Activated naive CD4-positive, alpha-beta T cell treated with anti-CD3 and anti-CD28 coated beads, Interleukin-2, amount 50 U/mL, for 16 hours (primary cell): ENCODE results near the gene VENTX.
"Not testable (repeated sequence)": the region's sequence is repeated elsewhere in the genome, so short reads cannot be mapped to it uniquely, and the experiment has no call there.

Source experiments
- DNase-seq: peaks from one replicate; pipeline ENCODE4 v3.0.0-alpha.2; 2020

VENTX gene

DNA sequence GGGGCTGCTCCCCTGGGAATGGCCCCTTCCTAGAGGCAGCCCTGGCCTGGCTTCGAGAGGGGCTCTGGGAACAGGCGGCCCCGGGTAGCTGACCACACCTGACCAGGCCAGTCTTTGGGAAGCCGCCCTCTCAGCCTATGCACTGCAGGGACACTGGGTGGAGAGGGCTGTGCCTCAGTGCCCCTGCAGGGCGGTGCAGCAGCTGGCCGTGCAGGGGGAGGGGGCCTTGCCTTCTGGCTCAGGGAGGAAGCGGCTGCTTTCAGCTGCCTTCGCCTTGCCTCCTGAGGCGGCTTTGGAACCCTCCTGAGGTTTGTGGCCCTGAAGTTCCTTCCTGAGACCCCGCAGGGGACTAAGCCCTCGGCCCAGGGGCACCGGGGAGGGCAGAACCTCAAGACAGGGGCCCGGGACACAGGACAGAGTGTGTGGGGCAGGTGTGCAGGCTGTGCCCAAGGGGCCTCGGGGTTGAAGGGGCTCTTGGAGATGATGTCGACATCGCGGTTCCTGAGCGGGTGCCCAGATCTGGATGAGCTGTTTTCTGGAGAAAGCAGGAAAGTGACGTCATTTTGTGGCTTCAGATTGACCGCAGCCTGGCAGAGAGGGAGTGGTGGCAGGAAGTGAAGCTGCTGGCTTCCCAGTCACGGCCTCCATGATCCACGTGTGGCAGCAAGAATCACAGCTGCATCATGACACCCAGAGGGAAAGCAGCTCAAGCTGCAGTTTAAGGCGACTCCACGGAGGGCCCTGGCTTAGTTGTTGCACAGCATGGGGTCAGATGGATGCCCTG, 21.4 kb downstream of the VENTX start:
- peak; percentile 71 for DNase-seq

DNA sequence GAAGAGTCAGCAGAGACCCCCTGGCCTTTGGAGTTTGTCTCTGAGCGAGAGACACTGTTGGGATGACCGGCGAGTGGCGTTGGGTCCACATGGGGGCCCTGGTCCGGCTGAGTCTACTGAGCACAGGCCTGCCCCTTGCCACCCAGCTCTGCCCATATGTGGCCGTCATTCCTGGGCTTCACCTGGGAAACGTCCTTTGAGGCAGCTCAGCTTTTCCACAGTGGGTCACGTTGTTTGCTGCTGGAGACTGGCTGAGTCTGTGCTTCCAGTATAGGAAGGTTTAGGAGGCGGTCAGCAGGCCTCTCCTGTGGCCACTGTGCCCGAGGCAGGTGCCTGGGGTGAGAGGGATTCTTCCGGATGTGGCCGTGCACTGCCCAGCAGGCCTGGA, 21.9 kb downstream of the VENTX start:
- no peak for DNase-seq

DNA sequence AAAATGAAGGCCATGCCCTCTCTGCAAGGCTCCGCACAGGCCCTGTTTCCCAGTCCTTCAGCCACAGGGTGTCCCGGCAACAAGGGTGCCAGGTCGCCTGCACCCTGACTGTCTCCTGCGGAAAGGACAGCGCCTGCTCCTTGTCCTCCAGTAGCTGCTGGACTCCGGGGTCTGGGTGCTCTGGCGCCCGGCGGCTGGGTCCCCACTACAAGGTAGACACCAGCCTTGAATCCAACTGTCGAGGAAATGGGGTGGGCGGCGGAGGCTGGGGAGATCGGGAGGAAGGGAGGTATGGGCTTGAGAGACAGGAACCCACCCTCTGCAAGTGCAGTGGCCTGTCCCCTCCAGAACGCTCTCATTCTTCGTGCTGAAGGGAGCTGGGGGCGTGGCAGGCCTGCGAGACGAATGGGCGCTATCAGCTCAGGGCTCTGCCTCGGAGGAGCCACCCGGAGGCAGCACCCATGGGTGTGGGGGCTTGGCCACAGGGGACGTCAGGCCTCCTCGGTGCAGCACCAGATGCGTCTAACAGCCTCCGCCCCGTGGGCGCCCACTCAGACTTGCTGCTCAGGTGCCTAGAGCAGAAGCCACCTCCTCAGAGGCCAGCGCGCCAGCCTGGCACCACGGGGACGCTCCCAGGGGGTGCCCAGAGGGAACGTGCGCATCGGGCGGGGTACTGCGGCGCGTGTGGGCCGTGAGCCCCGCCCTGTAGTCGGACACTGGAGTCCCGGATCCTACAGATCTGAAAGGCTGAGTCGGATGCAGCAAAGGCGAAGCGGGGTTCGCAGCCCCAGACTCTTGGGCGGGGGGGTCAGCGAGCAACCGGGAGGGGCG, 23.5 kb downstream of the VENTX start:
- peak; percentile 62 for DNase-seq

DNA sequence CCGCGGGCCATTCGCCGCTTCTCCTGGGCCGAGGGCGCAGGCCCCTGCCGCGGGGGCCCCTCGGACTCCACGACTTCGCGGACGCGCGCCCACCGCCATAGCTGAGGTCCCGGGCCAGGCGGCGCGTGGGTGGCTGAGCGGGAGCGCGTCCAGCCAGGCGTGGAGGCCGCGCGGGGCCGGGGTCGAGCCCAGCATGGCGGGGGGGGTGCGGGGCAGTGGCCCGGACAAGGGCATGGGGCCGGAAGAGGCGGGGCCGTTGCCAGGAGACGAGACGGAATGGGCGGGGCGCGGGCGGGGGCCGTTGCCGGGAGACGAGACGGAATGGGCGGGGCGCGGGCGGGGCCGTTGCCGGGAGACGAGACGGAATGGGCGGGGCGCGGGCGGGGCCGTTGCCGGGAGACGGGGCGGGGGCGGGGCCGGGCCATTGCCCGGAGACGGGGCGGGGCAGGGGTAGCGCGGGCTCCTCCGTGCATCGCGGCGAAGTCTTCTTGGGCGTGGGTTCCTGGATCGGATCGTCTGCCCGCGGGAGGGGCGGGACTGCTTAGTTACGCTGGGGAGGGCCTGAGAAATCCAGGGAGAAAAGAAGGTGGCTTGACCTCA, 24.2 kb downstream of the VENTX start:
- peak; percentile 82 for DNase-seq

DNA sequence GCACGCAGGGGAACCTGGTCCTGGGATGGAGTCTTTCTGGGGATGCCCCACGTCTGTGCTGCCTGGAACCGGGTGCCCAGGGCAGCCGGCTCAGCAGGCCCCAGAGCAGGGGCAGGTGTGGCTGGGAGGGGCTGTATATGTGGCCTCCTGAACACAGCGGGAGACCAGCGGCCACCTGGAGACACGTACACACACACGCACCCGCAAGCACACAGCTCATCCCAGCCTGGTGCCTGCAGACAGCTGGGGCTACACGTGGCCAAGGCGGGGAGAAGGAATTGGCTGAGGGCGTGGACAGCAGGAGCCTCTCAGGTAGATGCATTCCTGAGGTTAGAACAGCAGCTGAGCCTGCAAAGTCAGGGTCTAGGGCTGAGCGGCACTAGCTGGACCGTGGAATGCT, 25.0 kb downstream of the VENTX start:
- no peak for DNase-seq

DNA sequence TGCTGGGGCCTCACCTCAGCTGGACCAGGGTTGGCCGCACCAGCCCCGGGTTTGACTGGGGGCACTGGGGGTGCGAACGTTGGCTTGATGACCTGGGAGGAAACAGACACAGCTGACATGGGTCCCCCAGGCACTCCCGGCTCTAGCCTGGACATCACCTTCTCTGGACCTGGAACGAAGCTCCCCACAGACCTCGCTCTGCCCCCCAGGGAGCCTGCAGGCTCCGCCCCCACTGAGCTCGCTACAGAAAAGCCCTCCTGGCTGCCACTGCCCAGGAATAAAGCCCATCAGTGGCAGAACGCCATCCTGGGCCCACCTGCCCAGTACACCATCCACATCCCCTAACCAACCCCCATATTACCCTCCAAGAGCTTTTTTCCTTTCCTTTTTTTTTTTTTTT, 26.0 kb downstream of the VENTX start:
- no peak for DNase-seq

DNA sequence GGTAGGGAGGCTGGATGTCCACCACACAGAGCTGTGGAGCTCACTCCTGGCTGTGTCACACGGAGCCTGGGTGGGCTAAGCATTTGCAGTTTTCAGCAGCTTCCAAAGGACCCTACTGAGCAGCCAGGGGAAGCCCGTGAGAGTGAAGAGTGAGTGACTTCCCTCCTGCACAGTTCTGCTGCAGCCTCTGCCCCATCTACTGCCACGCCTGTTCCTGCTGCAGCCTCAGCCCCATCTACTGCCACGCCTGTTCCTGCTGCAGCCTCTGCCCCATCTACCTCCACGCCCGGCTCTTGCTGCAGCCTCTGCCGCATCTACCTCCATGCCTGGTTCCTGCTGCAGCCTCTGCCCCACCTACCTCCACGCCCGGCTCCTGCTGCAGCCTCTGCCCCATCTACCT, 26.8 kb downstream of the VENTX start:
- DNase-seq = no peak

DNA sequence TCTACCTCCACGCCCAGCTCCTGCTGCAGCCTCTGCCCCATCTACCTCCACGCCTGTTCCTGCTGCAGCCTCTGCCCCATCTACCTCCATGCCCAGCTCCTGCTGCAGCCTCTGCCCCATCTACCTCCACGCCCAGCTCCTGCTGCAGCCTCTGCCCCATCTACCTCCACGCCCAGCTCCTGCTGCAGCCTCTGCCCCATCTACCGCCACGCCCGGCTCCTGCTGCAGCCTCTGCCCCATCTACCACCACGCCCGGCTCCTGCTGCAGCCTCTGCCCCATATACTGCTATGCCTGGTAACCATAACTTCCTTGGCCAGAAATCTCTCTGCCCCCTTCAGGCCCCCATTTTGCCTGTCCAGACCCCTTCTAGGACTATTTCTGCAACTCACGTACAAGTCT, 27.4 kb downstream of the VENTX start:
- DNase-seq = not testable (repeated sequence)

DNA sequence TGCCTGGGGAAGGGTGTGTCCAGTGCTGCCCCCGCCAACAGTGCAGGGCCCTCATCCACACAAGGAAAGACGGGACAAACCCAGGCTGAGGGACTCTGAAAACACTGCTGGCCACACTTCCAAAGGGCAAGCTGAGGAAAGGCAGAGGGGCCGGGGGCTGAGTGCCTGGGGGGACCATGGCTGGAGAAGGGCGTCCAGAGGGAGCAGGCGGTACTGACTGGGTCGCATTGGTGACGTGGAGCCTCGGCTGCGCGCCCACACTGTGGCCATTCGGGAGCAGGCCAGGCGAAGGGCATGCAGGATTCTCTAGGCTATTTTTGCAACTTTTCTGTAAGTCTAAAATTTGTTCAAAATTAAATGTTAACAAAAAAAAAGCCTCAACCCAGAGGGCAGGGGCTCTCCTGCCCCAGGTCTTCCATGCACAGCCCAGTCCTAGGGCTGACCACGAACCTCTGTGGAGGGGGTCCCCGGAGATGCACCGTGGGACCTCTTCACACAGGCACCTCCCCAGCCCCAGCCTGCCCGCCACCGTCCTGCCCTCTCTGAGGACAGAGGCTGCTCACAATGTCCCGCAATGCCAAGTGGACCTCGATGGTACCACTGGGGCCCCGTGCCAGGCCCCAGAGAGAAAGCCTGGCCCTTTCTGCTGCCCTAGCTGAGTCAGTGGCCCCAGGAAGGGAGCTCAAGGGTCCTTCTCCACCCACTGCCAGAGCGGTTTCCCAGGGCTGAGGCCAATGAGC, 28.6 kb downstream of the VENTX start:
- DNase-seq = no peak

DNA sequence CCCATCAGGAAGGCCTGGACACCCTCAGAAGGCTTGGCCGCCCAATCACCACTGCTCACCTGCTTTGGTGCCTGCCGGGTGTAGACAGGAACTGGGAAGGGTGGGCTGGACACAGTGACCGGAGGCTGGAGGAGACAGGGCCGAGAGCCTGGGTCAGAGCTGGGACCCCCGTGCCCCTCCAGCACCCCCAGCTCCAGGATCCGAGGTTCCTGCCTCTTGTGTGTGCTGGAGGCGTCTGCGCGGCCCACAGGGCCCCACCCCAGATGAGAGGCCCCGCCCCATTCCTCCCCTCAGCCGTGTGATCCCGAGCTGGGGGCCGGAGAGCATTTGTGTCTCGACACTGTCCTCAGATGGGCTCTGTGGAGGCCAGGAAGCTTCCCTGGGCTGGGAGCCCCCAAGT, 29.6 kb downstream of the VENTX start:
- no peak for DNase-seq

DNA sequence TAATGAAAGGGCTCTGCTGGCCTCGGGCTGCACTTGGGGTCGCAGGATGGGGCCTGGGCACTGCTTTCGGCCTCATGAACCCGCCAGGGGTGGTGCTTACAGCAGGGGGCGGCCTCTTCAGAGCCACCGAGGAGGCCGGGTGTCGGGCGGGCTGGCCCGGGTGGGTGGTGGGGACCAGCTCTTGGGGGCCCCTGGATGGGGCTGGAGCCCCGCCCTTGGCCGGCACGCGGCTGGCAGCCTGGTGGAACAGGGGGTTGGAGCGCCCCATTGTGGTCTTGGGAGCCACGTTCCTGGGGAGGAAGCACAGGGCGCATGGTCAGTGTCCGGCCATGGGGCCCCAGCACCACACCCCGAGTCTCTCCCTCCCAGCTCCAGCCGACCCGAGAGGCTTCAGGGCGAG, 30.2 kb downstream of the VENTX start:
- DNase-seq = no peak

DNA sequence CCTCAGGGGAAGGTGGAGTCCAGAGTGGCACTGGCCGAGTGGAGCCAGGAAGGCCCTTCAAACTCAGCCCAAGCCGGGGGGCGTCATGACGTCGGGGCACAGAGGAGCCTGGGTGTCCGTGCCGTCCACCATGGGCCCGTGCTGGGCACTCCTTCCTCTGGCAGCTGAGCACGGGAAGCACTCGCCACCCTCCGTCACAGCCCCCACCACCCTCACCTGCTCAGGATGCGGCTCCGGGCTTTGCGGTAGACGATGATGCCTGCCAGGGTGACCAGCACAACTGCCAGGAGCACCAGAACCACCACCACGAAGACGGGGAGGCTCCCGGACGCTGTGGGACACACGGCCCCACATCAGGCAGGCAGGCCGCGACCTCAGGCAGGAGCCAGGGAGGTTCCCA, 30.9 kb downstream of the VENTX start:
- DNase-seq = no peak

DNA sequence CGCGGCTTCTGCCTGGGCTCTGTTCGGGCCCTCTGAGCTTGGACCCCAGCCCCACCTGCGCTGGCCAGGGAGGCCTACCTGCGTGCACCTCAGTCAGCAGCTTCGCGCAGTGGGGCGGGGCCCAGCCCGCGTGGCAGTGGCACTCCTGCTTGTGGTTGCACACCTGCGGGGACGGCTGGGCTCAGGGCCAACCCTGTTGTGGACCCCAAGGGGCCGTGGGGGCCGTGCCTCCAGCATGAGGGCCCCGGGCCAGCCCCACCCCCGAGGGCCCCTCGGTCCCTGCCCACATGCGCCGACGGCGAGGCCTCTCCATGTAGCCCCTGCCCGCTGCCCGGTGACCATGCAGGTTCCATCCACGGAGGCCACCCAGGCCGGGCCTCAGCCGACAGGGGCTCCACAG, 31.7 kb downstream of the VENTX start:
- no peak for DNase-seq

DNA sequence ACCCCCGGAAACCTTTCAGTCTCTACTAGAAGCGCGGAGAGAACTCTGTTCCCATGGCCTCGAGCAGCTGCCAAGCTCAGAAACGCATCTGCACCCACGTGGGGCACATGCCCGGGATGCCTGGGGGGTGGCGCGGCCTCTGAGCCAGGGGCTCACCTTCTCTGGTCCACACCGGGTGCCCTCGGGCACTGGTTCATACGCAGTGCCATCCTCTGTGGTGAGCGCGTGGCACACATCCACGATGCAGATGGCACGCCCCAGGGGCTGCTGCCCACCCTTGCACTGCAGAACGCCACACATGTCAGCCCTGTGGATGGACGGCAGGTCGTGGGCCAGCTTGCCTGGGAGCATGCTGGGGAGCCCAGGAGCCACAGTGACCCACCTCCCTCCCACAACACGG, 32.5 kb downstream of the VENTX start:
- no peak for DNase-seq

DNA sequence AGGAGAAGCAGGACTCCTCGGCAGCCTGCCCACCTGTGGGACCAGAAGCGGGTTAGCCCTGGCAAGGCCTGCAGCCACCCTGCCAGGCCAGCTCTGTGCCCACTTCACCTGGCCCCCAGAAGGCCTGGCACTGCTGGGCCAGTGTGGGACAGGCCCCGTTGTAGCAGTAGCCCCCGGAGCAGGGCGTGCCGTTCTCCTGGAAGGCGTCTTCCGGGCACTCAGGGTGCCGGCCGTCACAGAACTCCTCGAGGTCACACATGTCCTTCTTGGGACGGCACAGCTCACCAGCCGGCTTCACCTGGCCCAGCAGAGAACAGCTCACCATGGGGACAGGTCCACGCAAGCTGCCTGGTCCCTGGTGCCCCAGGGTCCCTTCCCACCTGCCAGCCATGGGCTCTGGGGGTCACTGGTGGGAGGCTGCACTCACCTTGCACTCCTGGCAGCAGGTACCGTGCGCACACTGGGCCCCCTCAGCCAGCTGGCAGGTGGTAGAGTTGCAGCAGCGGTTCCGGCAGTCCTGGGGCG, 33.2 kb downstream of the VENTX start:
- DNase-seq = no peak

DNA sequence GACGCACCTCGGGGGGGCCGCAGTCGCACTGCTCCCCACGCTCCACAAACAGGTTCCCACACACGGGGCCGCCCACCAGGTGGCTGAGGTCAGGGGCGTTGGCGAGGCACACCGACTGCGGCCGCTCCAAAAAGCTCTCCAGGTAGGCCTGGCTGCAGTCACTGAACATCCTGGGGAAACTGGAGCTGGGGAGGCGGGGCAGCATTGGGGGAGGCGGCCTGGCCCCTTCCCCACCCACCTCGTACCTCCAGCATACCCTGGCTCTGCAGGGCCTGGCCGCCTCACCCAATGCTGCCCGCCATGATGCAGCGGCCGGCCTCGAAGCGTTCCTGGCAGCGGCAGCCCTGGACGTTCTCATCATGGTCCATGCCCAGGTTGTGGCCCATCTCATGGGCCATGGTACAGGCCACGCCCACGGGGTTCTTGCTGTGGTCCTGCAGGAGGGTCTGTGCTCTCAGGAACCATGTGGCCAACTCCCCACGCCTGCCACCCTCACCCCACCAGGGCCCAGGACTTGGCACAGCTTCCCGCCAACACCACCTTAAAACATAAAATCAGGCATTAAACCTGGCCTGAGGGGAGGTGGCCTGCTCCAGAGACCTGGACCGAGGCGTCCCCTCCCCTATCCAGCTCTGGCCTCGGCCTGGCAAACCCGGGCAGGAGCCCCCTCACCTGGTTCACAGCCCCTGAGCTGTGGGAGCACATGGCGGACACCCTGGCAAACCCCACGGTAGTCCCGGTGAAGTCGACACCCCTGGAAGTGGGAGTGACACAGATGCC, 34.1 kb downstream of the VENTX start:
- DNase-seq = no peak

DNA sequence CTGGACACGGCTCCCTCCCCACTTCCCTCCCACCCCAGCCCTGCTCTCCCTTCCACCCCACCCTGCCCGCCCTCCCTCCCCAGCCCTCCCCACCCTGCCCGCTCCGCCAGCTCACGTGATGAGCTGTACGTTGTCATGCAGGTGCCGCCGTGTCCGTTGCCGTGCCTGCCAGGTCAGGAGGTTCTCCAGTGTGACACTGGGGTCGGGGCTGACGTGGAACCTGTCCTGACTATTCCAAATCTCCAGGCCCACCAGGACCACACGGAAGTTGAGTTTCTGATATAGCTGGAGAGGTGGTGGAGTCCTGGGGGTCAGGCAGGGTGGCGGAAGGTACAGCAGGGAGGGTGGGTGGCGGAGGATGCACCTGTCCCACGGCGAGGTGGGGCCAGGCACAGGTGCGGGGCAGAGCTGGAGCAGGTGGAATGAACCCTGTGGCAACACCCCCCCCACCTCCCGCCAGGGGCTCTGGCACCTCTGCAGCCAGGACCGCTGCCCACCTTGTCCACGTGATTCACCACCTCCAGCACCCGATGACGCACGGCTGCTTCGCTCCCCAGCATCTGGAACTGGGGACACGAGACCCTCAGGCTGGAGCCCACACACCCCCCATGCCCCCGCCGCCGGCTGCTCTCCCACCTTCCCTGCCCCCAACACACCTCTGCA, 34.8 kb downstream of the VENTX start:
- DNase-seq = no peak

DNA sequence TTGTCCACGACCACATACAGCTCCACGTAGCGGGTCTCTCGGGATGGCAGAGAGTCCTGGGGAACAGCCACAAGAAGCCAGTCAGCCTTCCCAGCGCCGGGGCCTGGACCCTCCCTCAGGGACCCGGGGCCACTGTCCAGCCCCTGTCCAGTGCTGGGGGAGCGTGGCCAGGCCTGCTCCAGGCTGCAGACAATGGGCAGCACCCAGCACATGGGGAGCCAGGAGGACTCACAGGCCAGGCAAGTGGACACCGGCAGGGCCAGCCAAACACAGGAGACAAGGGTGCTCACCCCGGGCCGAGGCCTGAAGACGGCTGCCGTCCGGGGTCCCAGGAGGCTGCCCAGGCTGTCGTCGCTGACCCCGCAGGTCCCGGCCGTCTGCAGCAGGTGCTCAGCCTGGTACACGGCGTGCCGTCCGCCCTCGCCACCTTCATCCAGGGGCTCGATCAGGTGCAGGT, 35.3 kb downstream of the VENTX start:
- no peak for DNase-seq

DNA sequence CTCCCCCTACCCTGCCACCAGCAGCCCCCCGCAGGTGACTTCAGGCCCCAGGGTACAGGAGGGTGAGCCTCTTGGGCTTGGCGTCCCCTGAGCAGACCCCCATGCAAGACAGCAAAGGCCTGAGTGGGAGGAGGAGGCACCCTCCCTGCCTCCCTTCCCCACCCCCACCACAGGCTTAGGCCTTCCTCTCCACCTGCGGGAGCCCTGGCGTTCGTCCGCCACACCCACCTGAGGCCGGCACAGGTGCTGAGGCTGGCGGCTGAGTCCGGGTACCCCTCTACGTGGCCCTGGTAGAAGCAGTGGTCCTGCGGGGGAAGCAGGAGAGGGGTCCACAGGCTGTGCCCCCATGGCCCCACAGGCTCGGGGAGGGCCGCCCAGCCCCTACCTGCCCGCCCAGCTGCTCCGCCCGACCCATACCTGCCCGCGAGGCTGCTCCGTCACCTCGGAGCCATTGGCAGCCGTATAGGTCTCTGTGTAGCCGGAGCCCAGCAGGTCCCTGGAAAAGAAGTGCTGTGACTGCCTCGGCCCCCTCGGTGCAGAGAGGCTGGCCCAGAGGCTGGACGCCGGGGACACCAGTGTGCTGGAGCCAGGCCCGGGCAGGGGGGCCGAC, 36.0 kb downstream of the VENTX start:
- no peak for DNase-seq

DNA sequence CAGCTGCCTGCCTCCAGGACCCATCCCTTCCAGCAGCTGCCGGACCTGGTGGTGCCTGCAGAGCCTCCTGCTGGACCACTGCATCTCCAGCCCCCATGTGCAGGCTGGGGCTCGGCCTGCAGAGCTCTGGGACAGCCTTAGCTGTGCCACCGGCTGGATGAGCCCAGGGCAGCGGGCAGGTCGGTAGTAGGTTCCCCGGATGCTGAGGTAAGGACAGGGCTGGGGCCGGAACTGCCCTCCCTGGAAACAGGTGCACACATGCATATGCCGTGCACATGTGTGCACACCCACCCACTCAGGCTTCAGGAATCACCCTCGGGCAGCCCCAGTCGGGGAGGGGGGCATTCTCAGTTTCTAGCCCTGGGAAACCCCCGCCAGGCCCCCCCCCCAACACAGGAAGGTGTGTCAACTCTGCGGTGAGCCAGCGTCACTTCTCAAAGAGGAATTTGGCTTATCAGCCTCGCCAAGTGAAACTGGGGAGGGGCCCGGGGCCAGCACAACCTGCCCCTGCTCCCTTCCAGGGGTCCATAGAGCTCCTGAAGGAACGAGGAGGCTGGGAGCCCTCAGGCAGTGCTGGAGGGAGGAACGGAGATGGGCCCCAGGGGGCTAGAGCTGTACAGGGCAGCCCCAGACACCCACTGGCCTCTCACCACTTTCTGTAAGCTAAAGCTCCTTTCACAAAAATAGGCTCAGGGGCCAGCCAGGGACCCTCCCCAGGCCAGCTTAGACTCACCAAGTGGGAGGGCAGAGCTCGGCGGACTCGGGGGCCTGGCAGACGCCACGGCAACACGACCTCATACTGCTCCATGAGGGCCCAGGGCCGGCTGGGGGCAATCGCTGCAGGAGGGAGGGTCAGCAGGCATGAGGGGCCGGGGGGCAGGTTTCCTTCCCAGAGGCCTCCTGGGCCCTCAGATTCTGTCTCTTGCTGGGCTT, 37.4 kb downstream of the VENTX start:
- DNase-seq = peak; percentile 83
